RPMI7951 (cell line): ENCODE results near the gene PRR5. TPM values are rescaled to one million over a fixed set of nuclear protein-coding genes. Genes with fewer than 3 reads are reported as not detected.
"Not testable (repeated sequence)": the region's sequence is repeated elsewhere in the genome, so short reads cannot be mapped to it uniquely, and the experiment has no call there.

Experiments
- DNase-seq: peaks from one replicate; pipeline ENCODE4 v3.0.0-alpha.2; 2012; ENCODE audit warnings: low read depth
- total RNA-seq: library from RNA; depleted of rRNA; stranded (reverse); fragments of >200 nt; shearing (Covaris generic); gene quantifications from 2 replicates; pipeline ENCODE4 v1.2.3, GENCODE V29; 2014; rRNA removed

Gene PRR5
- 0.29 and 0.96 TPM in 2 replicates for total RNA-seq

GRCh38 chr22:44701824-44702478 is at the start of gene PRR5:
Gene PRR5, plus strand, starts transcription at chr22:44702204. Its CDS starts 271 bp downstream, at chr22:44702475.
- DNase-seq = peak; percentile 78

DNA sequence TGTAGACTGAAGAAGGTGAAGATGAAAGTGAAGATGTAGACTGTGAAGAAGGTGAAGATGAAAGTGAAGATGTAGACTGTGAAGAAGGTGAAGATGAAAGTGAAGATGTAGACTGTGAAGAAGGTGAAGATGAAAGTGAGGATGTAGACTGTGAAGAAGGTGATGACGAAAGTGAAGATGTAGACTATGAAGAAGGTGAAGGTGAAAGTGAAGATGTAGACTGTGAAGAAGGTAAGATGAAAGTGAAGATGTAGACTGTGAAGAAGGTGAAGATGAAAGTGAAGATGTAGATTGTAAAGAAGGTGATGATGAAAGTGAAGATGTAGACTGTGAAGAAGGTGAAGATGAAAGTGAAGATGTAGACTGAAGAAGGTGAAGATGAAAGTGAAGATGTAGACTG is 49.1 kb upstream of the PRR5 start:
- not testable (repeated sequence) for DNase-seq

- peak; percentile 50 for DNase-seq
Observed at GRCh38 chr22:44658311-44658953, 43.6 kb upstream of the PRR5 start.

- DNase-seq = no peak
Observed at GRCh38 chr22:44659140-44659539, 42.9 kb upstream of the PRR5 start.

DNA sequence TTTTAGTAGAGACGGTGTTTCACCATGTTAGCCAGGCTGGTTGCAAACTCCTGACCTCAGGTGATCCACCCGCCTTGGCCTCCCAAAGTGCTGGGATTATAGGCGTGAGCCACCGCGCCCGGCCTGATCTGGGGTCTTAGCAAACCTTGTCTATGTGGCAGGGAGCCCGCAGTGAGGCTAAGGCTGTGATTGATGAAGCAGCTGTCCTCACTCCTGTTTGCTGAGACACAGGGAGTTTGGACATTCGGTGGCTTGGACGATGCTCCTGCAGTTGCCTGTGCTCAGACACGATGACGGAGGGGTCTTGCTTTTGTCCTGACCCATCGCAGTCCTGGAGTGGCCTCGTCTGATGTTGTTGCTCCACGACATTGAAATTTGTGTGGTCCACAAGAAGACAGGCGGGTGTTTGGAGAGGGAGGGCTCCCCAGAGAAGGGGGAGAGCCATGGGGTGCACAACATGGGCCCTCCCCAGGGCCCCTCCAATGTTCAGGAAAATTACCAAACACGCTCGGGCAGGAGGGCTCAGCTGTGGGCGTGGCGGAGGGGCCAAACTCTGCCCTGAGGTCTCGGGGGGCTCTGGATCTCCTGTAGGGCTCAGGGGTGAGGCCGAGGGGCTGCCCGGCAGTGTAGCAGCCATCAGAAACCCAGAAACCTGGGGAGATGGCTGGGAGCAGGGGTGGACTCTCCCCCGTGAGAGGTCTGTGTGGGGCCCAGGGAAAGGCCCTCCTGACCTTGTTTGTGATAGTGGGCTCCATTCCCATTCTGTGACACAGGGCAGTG is 41.8 kb upstream of the PRR5 start:
- DNase-seq = no peak

DNA sequence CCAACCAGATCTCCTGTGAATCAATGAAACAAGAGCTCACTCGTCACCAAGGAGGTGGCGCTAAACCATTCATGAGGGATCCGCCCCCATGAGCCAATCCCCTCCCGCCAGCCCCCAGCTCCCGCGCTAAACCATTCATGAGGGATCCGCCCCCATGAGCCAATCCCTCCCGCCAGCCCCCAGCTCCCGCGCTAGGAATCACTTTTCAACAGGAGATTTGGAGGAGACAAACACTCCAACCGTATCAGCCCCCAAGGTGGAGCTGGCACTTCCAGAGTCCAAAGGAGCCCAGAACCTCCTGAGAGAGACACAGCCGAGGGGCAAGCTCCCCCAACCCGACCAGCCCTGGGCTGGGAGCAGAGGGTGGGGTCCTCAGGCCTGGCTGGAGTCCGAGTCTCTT is 40.9 kb upstream of the PRR5 start:
- no peak for DNase-seq

- no peak for DNase-seq
Observed at GRCh38 chr22:44661659-44662569, 40.1 kb upstream of the PRR5 start.

DNA sequence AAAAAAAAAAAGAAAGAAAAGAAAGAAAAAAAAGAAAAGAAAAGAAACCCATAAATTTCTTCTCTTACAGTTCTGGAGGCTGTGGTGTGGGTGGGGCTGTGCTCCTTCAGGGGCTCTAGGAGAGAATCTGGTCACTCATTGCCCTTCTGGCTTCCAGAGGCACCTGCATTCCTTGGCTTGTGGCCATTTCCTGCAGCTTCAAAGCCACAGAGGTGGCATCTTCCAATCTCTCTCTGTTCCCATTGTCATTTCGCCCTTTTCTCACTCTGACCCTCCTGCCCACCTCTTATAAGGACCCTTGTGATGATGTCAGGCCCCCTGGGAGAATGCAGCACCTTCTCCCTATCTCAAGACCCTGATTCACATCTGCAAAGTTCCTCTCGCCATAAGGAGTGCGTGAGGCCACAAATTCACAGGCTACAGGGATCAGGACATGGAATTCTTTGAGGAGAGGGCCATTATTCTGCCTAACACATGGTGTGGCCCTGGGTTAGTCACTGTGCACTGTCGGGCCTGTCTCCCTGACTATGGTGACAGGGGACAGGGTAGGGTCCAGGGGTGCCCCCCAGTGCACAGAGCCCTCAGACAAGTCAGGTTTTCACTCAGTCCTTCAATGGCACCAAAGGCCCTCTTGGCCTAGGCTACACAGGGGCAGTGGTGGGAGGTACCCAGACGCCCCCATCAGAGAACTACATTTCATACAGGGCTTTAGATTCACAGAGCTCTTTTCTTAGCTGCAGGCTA is 38.6 kb upstream of the PRR5 start:
- no peak for DNase-seq

- peak; percentile 56 for DNase-seq
Observed at GRCh38 chr22:44664149-44664548, 37.9 kb upstream of the PRR5 start.

DNA sequence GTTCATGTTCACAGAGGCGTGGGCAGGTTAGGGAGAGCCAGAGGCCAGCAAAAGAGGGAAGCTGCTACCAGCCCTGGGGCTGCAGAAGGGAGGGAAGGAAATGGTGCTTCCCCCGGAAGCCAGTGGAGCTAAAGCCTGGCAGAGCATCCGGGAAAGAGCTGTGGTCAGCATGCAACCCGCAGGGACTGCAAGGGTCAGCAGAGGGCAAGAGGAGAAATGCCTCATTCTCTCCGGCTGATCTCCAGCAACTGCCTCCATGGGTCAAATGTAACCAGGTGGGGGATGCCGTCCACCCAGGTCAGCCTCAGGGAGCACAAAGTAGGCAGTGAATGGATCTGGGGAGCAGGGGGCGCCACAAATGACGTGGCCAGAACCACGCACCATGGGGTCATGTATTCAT is 36.9 kb upstream of the PRR5 start:
- DNase-seq = peak; percentile 62

DNA sequence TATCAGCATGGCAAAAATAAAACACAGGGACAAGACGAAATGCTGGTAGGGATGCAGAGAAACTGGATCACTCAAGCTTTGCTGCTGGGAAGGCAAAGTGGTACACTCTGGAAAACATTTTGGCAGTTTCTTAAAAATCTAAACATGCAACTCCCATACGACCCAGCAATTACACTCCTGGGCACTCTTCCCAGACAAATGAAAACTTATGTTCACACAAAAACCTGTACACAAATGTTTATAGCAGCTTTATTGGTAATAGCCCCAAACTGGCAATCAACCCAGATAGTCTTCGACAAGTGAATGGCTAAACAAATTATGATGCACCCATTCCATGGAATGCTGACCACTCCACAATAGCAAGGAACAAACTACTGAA is 35.8 kb upstream of the PRR5 start:
- DNase-seq = no peak

DNA sequence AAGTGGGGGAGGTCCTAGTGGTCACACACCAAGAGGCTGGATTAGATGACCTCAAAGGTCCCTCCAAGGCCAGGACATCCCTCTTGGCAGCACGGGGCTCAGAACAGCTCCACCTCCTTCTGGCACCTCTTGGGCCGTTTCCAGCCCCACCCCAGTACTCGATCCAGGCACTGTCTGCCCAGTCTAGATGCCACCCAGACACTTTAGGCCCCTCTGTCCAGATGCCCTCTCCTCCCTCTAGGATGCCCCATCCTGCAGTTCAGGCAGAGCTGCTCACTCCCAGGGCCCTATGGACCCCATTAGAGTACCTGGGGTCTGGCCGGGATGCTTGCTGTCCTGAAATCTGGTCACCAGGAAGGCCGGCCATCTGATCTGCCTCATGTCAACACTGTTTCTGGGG is 34.7 kb upstream of the PRR5 start:
- no peak for DNase-seq

- no peak for DNase-seq
Observed at GRCh38 chr22:44667829-44668189, 34.2 kb upstream of the PRR5 start.

DNA sequence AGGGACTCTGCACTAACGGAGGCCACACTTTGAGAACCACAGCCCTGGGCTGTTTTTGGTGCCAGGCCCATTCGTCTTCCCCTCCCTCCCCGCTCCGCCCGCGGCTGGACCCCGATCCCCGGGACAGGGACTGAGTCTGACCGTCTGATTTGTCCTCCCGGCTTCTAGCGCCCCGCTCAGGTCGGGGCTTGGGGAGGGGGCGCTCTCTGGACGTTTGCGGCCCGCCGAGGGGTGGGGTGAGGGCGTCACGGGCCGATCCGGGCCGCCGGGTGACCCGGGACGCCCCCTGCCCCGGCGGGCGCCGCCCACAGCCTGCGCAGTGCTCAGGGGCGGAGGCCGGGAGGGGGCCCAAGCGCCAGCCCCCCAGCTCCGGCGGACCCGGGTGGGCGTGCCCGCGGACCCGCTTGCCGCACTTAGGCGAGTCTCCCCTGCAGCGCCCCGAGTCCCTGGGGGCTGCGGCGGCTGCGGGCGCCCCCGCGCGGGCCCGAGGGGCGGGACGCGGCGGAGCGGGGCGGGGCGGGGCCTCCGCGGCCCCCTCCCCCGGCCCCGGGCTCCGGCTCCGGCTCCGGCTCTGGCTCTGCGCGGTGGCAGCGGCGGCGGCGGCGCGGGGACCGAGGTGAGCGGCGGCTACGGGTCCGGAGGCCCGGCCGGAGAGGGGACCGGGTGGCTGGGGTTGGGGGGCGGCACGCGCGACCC is 33.7 kb upstream of the PRR5 start:
- no peak for DNase-seq

DNA sequence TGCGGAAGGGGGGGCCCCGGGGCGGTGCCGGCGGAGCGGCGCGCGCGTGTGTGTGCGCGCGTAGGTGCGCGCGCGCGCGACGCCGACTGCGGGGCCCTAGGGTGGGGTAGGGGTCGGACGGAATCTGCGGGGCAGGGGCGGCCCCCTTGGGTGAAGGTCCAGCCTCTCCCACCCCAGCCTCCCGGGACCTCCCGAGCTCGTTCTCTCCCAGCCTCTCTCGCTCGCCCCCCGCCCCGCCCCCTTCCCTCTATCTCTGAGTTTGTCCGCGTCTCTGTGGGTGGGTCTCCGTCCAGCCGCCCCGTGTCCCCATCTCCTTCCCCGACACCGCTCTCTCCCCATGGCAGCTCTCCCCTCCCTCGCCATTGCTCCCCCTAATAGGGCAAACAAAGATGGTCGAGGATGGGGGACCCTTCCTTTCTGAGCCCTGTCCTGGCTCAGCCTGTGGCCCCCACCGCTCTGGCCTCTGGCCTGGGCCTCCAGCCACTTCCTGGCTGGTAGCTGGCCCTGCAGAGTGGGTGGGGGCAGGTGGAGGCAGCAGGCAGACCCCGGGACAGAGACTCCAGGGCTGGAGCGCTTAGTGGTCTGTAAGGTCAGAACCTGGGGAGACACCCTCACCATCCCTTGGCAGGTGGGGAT is 33.0 kb upstream of the PRR5 start:
- DNase-seq = no peak

DNA sequence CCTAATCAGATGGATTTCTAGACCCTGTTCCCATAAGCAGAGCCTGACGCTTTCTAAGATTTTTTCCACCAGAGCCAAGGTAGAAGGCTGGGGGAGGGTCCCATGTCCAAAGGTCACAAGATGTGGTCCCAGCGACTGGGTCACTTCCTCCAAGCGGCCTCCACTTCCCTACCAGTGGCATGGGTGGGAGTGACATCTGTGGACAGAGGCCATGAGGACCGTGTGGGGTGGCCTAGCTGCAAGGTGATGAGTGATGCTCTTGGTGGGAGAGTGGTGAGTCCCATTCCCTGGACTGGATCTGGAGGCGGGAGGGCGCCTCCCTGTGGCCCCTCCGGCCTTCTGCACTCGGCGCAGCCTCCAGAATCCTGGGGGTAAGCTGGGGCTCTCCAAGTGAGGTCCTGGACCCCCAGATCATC is 32.4 kb upstream of the PRR5 start:
- no peak for DNase-seq

DNA sequence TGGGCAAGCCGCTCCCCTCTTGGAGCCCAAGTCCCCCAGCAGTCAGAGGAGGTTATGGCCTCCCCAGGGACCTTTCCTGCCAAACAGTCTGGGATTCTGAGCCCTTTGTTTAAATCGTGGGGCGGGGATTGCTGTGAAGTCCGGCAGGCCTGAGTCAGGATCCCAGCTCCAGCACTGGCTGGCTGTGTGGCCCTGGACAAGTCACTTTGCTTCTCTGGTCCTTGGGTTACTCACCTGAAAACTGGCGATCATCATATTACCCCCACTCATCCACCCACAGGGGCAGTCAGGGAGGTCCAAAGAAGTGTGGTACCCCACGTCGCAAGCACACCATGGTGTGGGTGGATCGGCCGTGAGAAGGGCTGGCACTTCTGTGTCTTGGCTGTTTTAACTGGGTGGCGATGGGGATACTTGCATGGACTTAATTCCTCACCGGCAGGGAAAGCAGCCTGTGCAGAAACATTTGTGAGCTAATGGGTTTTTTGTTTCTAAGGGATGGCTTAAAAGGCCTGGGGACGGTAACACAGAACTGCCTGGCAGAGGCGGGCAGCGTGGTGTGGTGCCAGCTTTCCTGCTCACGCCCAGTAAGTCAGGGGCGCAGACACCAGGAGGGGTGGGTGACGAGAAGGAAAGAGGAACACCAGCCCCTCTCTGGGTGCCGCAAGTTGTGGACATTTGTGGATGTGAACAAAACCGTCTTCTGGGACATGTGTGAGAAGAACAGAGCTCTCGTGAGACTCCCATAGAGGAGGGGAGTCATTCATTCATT is 31.6 kb upstream of the PRR5 start:
- no peak for DNase-seq

- DNase-seq = no peak
Observed at GRCh38 chr22:44671742-44672141, 30.3 kb upstream of the PRR5 start.

GRCh38 chr22:44672632-44673031 is 29.4 kb upstream of the PRR5 start:
- no peak for DNase-seq
